Esophagus muscularis mucosa (tissue), 3 donors: ENCODE measurements around the gene STIMATE.

Source experiments
- CTCF ChIP-seq, 3 experiments: fragments of 200-600 bp in 2 of 3; fragments of 450-650 bp in 1 of 3; sonication (generic) in 2 of 3; IDR thresholded peaks; one replicate each; pipeline ENCODE4 v1.5.1; 2017 to 2019; ENCODE audit warnings: antibody characterized with exemption in 3 of 3, mild to moderate bottlenecking in 2 of 3, moderate library complexity in 1 of 3
- EP300 ChIP-seq: sonication (generic); formaldehyde crosslinking; IDR thresholded peaks from one replicate; pipeline ENCODE4 v1.6.1; 2017; ENCODE audit warnings: antibody characterized with exemption

- TF ChIP-seq EP300 (no peak), CTCF (IDR thresholded peaks at IDR 0.05) (no peak)
These were observed 107.0 kb downstream of the STIMATE start for GRCh38 chr3:52790337-52790736.
